Esophagus mucosa (tissue), 1 donor: ENCODE measurements around the gene CUL2. TPM values are rescaled to one million over a fixed set of nuclear protein-coding genes. Genes with fewer than 3 reads are reported as not detected.
"Not testable (repeated sequence)": the region's sequence is repeated elsewhere in the genome, so short reads cannot be mapped to it uniquely, and the experiment has no call there.

Source experiments
- ATAC-seq: fragments of 200-7000 bp; cut with Tn5 transposase; one replicate; pipeline ENCODE4 v1.9.1; 2020
- total RNA-seq: library from RNA; stranded (reverse); gene quantifications from one replicate; pipeline ENCODE4 v1.2.4, GENCODE V29; 2023
- donor health status: DM: yes; HTN: yes; CAD: no.

The CUL2 gene
- total RNA-seq, 1 donor from 2014 or later: 21.2 TPM

DNA sequence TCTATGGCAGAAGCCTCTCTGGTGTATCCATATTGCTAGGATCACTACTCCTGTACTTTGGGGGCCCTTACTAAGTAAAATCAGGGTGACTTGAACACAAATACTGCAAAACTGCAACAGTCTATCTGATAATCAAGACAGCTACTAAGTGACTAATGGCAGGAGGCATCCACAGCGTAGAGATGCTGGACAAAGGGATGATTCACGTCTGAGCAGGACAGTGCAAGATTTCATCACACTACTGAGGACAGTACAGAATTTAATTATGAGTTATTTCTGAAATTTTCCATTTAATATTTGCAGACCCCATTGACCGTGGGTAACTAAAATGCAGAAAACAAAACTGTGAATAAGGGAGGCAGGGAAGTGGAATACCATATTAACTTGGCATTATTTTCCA, 10.4 kb downstream of the CUL2 start:
- peak; percentile 66 for ATAC-seq

DNA sequence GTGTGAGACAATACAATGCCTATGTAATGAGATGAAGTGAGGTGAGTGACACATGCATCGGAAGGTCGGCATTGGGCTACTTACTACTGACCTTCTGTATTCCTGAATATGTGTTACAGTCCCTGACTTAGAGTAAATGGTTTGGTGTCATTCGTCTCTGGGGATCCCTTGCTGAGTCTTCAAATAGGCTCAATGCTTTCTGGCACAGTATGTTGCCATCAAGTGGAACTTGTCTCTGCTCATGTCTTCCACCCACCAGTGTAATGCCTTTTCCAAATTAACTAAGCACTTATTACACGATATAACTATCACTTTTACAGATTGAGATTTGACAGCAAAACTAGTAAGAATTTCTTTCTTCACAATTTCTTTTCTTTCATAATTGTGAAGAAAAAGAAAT, 10.9 kb downstream of the CUL2 start:
- ATAC-seq: no peak

DNA sequence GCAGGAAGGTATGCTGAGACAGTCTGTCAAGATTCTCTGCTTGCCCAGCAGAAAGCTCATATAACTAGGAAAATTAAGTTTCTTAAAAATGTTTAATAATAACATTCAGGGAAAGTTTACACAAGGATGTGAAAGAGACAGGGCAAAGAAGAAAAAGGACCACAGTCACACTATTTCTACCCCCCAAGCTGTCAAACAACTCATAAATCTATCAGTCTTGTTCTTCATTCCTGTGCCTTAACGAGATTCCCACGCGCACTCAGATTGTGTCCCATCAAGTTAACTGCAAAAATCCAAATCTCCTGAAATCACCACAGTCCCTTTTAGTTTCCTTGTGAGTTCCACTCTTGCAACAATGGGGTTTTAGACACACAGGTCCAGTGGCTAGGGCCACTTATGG, 14.9 kb downstream of the CUL2 start:
- ATAC-seq: no peak

DNA sequence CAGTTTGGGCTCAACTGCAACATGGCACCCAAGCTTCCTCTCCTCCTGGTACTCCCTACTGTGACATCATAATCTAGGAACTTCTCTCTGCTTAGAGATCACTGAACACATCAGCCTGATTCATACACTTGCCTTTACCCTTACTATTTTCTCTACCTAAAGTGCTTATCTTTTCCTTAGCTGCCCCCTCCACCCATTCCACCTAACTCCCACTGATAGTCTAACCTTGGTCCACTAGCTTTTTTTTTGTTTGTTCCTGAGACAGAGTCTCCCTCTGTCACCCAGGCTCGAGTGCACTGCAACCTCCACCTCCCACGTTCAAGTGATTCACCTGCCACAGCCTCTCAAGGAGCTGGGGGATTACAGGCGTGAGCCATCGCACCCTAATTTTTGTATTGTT, 15.9 kb downstream of the CUL2 start:
- no peak for ATAC-seq

DNA sequence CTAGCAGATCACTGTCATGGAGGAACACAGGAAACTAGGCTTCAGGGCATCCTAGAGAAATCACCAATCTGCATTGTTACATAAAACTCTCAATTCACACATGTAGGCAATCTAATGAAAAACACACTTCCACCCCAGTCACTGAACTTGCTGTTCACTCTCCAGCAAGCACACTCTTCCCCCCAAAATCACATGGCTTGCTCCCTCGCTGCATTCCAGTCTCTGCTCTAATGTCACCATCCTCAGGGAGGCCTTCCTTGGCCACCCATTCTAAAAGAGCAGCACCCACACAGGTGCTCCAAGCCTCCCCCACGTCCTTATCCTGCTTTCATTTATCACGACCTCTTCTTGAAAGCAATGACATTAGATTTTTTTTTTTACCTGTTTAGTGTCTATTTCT, 19.6 kb downstream of the CUL2 start:
- ATAC-seq: no peak

DNA sequence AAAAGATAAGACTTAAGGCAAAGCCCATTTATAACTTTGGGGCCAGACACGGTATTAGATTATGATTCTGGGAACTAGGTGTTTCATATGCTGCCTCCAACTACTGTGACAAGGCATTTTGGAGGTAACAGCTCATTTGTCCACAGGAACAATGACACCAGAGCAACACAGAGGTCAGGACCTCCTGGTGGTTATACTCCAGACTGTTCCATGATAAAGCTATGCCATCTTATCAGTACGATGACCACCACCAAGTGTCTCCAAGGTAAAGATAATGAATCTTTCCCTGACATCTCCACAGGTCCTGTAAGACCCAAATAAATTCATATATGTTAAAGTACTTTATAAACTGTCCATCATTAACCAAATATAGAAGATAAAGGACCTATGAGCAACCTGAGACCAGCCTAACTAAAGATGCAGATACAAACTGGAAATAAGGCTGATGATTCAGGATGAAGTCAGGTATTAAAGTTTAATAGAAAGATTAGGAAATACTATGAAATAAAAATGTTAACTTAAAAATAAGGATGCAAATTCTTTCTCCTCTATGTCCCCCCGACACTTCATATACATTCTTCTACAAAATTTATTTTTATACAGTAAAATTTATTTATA, 26.2 kb downstream of the CUL2 start:
- no peak for ATAC-seq

DNA sequence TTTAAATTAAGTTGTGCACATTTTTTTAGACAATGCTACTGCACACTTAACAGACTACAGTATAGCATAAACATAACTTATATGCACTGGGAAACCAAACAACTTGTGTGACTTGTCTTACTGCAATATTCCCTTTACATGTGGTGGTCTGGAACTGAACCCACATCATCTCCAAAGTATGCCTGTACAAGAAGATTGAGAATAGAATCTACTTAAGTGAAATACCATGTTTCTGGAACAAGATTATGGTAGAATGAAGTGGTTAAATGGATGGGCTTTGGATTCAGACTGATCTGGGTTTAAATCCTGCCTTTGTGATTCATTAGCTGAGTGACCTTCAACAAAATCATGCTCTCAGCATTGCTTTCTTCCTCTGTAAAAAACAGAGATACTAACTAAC, 30.7 kb downstream of the CUL2 start:
- ATAC-seq: no peak

DNA sequence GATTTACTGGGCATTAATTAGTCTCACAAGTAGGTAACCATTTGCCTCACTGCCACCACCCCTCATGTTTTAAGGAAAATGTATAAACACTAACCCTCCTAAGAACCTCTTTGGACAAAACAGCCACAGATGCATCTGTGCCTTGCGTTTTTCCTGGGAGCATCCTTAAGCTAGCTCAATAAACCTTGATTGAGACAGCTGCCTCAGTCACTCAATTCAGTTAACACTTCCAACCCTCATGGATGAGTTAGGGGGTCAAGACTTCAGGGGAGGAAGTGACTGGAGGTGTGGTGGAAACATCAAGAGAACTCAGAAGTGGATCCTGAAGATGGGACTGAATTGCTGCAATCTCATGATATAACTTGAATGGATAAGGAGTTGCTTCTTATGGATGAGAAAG, 31.5 kb downstream of the CUL2 start:
- ATAC-seq: no peak

DNA sequence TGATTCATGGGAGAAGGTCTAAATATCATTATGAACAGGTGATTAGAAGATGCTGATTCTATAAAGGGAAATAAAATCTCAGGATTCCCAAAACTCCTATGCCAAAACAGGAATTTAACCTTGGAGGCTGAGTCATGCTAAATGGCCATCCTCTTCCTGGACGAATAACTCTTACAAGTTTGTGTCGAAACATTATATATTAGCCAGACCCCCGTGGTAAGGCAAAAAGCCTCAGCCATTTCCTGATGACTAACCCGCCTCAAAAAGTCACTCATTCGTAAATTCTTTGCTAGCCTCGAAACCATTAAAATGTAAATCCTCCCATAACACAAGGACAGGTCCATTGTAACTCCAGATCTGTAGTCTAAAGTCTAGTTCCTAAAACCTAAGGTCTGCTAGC, 32.0 kb downstream of the CUL2 start:
- ATAC-seq: no peak

DNA sequence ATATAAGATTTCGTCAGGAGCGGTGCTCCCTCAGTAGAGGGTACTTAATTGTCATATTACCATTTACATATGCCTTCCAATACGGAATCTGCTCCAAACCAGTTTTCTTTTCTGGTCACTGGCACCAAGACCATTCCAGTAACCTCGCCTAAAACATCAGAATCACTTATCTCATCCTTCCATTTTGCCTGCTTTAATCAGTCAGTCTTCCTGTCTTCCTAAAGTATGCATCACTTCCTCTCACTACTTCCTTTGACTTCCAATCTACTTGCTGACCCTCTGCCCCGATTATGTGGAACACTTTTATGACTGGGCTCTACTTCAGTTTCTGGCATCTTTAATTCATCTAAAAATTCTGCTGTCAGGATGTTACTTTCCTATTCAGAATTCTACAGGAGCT, 33.5 kb downstream of the CUL2 start:
- ATAC-seq: no peak

DNA sequence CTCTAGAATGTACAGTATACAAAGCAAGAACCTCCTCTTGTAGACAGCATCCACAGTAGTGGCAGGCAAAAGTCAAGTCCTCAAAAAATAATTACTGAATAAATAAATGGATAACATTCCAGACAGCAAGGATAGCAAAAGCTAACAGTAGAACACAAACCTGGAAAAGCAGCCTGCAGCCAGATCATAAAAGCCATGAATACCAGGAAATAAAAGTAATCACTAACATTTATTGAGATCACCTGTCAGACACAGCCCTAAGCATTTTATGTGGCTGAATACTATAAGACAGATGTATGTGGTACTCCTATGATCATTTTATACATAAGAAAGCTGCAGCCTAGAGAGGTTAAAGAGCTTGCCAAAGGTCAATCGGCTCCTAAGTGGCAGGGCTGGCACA, 34.0 kb downstream of the CUL2 start:
- ATAC-seq: no peak

DNA sequence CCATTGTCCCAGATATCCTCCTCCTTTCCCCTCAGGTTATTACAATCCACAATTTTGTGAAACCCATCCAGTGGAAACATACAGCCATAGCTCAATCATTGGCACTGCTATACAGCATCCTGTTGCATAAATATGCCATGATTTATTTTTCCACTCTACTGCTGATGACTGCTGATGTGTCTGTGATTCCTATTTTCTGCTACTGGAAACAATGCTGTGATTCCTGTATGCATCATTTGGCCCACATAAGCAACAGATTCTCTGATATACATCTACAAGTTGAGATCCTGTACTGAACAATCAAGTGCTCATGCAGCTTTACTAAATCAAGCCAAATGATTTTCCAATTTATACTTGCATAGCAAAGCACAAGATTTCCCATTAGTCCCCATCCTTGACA, 39.6 kb downstream of the CUL2 start:
- no peak for ATAC-seq

DNA sequence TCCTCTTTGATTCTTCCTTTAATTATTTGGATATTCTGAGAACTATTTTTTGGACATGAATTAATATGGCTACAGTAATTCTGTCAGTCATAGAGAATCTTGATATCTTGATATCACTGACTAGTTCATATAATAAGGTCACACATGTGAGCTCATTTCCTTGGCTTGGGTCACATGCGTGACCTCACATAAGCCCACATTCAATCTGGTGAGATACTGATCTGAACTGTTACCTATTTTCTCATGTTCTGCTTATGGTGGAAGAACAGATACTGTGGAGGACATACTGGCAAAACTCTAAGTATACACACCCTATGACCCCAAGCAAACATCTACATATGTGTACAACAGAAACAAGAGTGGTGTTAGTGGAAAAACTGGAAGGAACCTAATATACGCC, 44.1 kb downstream of the CUL2 start:
- no peak for ATAC-seq

DNA sequence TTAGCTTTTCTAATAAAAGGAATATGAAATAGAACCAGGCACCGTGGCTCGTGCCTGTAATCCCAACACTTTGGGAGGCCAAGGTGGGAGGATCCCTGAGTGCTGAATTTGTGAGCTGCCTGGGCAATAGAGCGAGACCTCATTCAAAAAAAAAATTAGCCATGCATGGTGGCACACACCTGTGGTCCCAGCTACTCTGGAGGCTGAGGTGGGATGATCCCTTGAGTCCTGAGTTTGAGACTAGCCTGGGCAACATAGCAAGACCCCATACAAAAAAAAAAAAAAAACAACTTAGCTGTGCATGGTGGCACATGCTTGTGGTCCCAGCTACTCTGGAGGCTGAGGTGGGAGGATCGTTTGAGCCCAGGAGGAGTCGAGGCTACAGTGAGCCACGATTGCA, 44.9 kb downstream of the CUL2 start:
- not testable (repeated sequence) for ATAC-seq

DNA sequence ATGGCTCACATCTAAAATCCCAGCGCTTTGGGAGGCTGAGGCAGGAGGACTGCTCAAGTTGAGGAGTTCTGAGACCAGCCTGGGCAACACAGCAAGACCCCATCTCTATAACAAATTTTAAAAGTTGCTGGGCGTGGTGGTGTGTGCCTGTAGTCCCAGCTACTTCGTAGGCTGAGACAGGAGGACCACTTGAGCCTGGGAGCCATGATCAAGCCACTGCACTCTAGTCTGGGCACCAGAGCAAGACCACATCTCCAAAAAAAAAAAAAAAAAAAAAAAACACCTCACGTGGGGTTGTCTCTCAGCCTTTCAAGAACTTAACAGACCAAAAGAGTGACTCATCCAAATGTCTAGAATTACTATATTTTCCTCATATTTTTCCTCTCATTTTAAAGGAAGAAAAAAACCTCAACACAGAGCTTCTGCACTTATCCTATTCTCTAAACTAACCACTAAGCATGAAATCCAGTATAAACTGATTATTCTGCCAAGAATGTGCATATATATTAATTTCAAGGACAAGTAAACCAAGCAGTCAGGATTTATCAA, 46.3 kb downstream of the CUL2 start:
- ATAC-seq: no peak

DNA sequence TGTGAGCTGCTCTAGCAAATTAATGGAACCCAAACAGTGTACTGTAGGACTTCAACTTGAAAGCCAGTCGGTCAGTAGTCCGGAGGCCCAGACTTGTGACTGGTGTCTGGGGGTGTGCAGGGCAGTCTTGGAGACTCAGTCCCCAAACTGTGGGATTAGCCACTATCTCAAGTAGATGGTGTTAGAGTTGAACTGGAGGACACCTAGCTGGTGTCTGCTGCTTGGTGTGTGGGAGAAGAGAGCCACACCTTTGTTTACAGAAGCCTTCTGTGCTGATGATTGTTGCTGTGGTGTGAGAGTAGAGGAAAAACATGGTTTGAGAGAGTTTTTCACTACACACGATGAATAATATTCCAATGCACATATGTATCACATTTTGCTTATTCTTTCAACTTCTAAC, 47.4 kb downstream of the CUL2 start:
- peak; percentile 42 for ATAC-seq

DNA sequence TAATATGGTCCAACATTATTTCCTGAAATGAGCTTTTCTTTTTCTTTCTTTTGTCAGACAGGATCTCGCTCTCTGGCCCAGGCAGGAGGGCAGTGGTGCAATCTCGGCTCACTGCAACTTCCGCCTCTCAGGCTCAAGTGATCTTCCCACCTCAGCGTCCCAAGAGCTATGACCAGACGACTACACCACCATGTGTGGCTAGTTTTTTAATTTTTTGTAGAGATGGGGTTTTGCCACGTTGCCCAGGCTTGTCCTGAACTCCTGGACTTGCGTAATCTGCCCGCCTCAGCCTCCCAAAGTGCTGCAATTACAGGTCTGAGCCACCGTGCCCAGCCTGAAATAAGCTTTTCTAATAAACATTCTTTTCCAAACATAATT, 48.6 kb downstream of the CUL2 start:
- ATAC-seq: peak; percentile 35

DNA sequence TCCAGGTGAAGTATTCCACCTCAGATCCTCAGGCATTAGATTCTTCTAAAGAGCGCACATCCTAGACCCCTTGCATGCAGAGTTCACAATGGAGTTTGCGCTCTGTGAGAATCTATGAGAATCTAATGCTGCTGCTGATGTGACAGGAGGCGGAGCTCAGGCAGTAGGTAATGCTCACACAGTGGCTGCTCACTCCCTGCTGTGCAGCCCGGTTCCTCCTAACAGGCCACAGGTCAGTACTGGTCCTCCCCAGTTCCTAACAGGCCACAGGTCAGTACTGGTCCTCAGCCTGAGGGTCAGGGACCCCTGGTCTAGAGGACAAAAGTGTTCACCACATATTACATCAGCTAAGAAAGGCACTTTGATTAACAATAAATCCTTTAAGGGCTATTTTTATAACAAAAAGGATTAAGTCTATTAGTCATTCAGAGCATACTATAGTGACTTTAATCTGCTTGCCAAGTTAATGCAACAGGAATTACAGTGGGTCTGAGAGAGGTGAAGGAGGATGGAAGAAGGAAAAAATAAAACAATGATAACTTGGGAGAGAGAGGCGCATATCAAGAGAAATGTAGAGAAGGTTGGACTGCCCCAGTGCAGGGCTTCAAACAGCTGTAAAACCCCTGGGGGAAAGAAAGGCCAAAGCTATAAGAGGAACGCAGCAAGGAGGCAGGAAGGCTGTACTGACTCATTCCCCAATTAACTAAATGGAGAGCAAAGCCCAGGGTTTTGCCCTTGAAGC, 49.2 kb downstream of the CUL2 start:
- ATAC-seq: peak; percentile 70

DNA sequence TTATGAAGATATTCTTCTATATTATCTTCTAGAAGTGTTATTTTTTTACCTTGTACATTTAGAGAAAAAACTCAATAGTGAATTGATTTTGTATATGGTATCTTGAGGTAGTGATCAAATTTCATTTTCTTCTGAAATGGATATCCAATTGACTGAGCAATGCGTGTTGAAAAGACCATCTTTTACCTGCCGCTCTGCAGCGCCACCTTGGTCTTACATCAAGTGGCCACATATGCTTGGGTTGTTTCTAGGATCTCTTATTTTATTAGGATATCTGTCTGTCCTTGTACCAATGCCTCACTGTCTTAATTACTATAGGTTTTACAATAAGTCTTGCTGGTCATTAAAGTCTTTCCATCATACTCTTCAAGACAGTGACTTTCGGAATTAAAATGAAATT, 53.0 kb downstream of the CUL2 start:
- ATAC-seq: no peak

DNA sequence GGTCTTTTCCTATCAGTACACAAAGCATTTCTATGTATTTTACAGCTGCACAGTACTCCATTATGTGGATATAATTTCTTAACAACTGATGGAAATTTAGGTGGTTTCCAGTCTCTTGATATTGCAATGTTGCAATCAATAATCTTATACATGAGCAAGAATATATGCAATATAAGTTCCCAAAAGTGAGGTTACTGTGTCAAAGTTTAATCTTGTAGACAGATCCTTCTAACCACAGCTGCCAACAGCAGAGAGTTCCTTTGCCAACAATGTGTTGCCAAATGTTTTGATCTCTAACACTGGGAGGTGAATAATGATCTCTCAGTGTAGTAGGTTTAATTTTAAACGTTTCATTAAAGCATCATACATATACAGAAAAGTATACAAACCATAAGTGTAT, 54.5 kb downstream of the CUL2 start:
- ATAC-seq: no peak

DNA sequence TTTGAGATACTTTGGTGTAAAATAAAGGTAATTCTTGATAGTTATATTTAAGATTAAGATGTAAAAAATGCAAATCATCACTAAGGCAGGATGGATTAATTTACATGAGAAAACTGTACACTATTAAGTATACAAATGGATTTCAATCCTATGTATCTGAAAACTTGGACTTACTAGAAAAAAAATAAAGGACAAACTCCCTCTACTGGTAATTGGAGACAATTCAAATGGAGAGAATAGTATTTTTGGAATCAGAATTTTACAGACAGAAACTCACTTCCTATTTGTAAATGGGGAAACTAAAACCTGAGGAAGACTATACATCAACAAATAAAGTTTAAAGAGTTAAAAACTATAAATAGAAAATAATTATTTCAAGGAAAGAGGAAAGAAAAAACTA, 62.6 kb downstream of the CUL2 start:
- no peak for ATAC-seq

DNA sequence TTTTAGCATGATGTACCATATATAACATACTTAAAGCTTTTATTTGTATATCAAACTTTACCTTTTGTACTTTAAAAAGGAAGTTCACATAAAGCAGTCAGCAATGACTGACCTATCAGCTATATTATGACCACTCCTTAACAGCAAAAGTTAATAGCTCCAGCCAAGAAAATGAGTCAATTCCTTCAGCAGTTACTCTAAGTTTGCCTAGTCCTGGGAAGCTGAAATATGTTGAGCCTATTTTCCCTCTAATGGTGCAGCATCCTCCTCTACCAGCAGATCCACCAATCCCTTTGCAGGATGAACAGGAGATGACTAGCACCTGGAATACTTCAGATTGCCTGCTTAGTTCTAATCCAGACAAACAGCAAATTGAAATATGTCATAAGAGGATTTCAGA, 64.2 kb downstream of the CUL2 start:
- ATAC-seq: no peak

DNA sequence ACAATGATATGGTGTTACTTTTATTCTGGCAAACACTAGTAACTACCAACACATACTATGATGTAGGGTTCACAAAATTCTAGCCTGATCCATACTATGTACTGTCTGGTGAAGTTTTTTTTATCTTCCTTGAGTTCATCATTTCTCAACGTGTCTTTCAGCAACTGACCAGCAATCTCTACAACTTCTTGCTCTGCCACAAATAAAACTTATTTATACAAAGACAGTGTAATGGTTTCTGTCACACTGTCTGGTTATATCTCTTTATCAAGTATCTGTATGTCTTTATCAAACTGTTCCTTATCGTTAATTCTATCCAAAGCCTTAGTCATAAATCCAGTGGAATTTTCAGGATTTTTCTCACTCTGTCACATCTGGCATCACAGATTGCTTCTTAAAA, 69.7 kb downstream of the CUL2 start:
- no peak for ATAC-seq
